Stimulated activated CD4-positive, alpha-beta T cell treated with anti-CD3 and anti-CD28 coated beads, TNF-alpha, amount 100 ng/mL, for 48 hours (primary cell): ENCODE results near the gene STPG2.
"Not testable (repeated sequence)": the region's sequence is repeated elsewhere in the genome, so short reads cannot be mapped to it uniquely, and the experiment has no call there.

Experiments
- DNase-seq, 3 donors: peaks; one replicate each; pipeline ENCODE4 v3.0.0-alpha.2; 2020; ENCODE audit warnings: low read depth in 3 of 3

STPG2 gene

GRCh38 chr4:97950836-97951235, 192.4 kb downstream of the STPG2 start:
- no peak for DNase-seq

- no peak for DNase-seq
Measured at GRCh38 chr4:97942951-97943350, 200.3 kb downstream of the STPG2 start.

GRCh38 chr4:97942137-97942536, 201.1 kb downstream of the STPG2 start:
- no peak for DNase-seq

- DNase-seq, result no peak
Measured at GRCh38 chr4:97938141-97938540, 205.1 kb downstream of the STPG2 start.

GRCh38 chr4:97924341-97924958, 218.8 kb downstream of the STPG2 start:
- no peak for DNase-seq

- DNase-seq, result no peak
Measured at GRCh38 chr4:97923096-97923495, 220.2 kb downstream of the STPG2 start.

- no peak for DNase-seq
Measured at GRCh38 chr4:97917115-97917514, 226.2 kb downstream of the STPG2 start.

- DNase-seq, result no peak
Measured at GRCh38 chr4:97912156-97912555, 231.1 kb downstream of the STPG2 start.

- no peak for DNase-seq
Measured at GRCh38 chr4:97911236-97911906, 231.9 kb downstream of the STPG2 start.

GRCh38 chr4:97910005-97910404, 233.3 kb downstream of the STPG2 start:
- DNase-seq, result no peak

- not testable (repeated sequence) for DNase-seq
Measured at GRCh38 chr4:97903436-97904189, 239.7 kb downstream of the STPG2 start.

GRCh38 chr4:97900229-97900628, 243.0 kb downstream of the STPG2 start:
- no peak for DNase-seq

GRCh38 chr4:97892592-97893266, 250.5 kb downstream of the STPG2 start:
- DNase-seq, result no peak

GRCh38 chr4:97879942-97880341, 263.3 kb downstream of the STPG2 start:
- DNase-seq, result no peak

GRCh38 chr4:97868097-97868496, 275.2 kb downstream of the STPG2 start:
- no peak for DNase-seq

GRCh38 chr4:97867557-97868091, 275.7 kb downstream of the STPG2 start:
- no peak for DNase-seq

- DNase-seq, result no peak
Measured at GRCh38 chr4:97866821-97867556, 276.3 kb downstream of the STPG2 start.

GRCh38 chr4:97851115-97851514, 292.2 kb downstream of the STPG2 start:
- DNase-seq, result no peak

GRCh38 chr4:97845758-97846157, 297.5 kb downstream of the STPG2 start:
- no peak for DNase-seq

- DNase-seq, result no peak
Measured at GRCh38 chr4:97841512-97841911, 301.8 kb downstream of the STPG2 start.

- no peak for DNase-seq
Measured at GRCh38 chr4:97836662-97837061, 306.6 kb downstream of the STPG2 start.
